ENCODE measurements around the gene LHFPL2. TPM values are rescaled to one million over a fixed set of nuclear protein-coding genes. Genes with fewer than 3 reads are reported as not detected.

LHFPL2 gene
- total RNA-seq, 1 donor from 2014 or later = 47.6 TPM

GRCh38 chr5:78659714-78660113, 11.1 kb upstream of the LHFPL2 start:
- H3K4me3 Mint-ChIP-seq (ENCODE audit: unreplicated experiment) = no peak overlapping the region
- H3K36me3 Mint-ChIP-seq (ENCODE audit: low read depth, unreplicated experiment) = no peaks in the 10 kb centered on the region
- no peak overlapping the region for H3K27ac Mint-ChIP-seq (ENCODE audit: unreplicated experiment)
- no peak for TF ChIP-seq CTCF (IDR thresholded peaks at IDR 0.05; ENCODE audit: unreplicated experiment)
- no peaks in the 10 kb centered on the region for H3K27me3 Mint-ChIP-seq (ENCODE audit: unreplicated experiment)
- no peak for DNase-seq (ENCODE audit: low spot score)
- H3K4me1 Mint-ChIP-seq (ENCODE audit: unreplicated experiment) = no peaks in the 10 kb centered on the region
- H3K9me3 Mint-ChIP-seq (ENCODE audit: unreplicated experiment) = no peaks in the 10 kb centered on the region

DNA sequence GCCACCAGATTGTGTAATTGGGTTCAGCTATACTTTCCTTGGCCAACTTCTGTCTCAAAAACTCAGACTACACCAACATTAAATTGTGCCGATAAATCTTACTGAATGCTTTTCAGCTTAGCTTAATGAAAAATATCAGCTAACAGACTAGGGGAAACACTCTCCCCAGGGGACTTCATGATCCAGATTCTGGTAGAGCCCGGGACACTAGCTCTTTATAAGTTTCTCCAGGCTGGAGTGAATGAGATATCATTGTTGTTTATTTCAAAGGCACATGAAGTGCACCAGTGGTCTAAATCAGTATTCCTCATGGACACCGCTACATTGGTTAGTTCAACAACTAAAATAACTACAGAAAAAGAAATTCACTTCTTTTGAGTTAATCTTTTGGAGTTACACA, 10.5 kb upstream of the LHFPL2 start:
- no peaks in the 10 kb centered on the region for H3K4me1 Mint-ChIP-seq (ENCODE audit: unreplicated experiment)
- no peak overlapping the region for H3K27ac Mint-ChIP-seq (ENCODE audit: unreplicated experiment)
- no peaks in the 10 kb centered on the region for H3K27me3 Mint-ChIP-seq (ENCODE audit: unreplicated experiment)
- H3K36me3 Mint-ChIP-seq (ENCODE audit: low read depth, unreplicated experiment) = no peaks in the 10 kb centered on the region
- no peak for TF ChIP-seq CTCF (IDR thresholded peaks at IDR 0.05; ENCODE audit: unreplicated experiment)
- no peak for DNase-seq (ENCODE audit: low spot score)
- no peak overlapping the region for H3K4me3 Mint-ChIP-seq (ENCODE audit: unreplicated experiment)
- no peaks in the 10 kb centered on the region for H3K9me3 Mint-ChIP-seq (ENCODE audit: unreplicated experiment)

DNA sequence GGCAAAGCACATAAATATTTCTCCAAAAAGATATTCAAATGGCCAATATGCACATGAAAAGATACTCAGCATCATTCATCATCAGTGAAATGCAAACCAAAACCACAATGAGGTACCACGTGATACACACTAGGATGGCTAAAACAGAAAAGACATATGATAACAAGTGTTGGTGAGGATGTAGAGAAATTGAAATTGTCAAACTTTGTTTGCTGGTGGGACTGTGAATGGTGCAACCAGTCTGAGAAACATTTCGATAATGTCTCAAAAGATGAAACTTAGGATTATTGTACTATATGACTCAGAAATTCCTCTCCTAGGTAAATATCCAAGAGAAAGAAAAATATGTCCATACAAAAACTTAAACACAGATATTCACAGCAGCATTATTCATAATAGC, 8.6 kb upstream of the LHFPL2 start:
- Mint-ChIP-seq H3K27ac (ENCODE audit: unreplicated experiment) (no peak overlapping the region), H3K27me3 (ENCODE audit: unreplicated experiment) (no peaks in the 10 kb centered on the region), H3K36me3 (ENCODE audit: low read depth, unreplicated experiment) (no peaks in the 10 kb centered on the region), H3K9me3 (ENCODE audit: unreplicated experiment) (no peaks in the 10 kb centered on the region), H3K4me1 (ENCODE audit: unreplicated experiment) (peaks cover 8% of the 10 kb centered on the region), H3K4me3 (ENCODE audit: unreplicated experiment) (no peak overlapping the region)
- DNase-seq (ENCODE audit: low spot score) = no peak
- TF ChIP-seq CTCF (IDR thresholded peaks at IDR 0.05; ENCODE audit: unreplicated experiment) = no peak

DNA sequence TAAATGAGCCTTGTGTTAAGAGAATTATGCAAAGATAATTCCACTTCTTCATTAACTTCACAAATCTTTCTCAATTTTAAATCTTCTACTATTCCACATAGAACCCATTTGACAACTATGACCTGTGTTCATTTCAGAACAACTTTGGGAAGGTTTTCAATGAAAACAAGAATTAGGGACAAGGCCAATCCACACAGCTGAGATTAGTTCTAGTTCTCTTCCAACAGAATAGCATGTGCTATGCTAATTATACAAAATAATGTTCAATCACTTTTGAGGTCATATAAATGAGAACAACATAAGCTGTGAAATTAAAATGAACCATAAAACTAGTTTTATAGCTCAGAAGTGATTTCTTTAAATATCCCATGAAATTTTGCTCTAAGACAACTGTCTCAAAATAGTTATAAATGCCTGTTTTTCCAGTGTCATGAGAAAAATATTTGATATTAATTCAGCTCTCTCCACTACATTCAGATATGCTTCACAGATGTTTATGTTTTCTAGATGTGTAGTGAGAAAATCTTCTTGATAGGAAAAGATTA, 7.2 kb upstream of the LHFPL2 start:
- TF ChIP-seq CTCF (IDR thresholded peaks at IDR 0.05; ENCODE audit: unreplicated experiment) = no peak
- H3K4me3 Mint-ChIP-seq (ENCODE audit: unreplicated experiment) = no peak overlapping the region
- H3K27me3 Mint-ChIP-seq (ENCODE audit: unreplicated experiment) = no peaks in the 10 kb centered on the region

DNA sequence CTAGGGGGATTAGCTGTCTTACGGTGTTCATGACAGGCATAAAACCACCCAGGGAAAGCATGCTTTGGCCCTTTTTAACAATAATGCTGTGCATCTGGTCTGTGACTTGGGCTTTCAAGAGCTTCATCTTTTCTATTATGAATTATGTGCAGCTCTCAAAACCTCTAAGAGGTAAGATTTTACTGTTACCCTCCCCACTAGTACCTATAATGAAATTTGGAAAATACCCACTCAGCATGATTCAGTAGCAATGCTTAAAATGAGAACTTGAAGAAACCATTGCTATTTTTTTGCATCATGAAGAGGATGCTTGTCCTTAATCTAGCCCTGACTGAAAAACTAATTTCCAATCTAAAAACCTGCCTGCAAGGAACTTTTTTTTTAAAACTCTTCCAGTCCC, 5.8 kb upstream of the LHFPL2 start:
- no peak for TF ChIP-seq CTCF (IDR thresholded peaks at IDR 0.05; ENCODE audit: unreplicated experiment)
- no peak overlapping the region for H3K27ac Mint-ChIP-seq (ENCODE audit: unreplicated experiment)
- H3K36me3 Mint-ChIP-seq (ENCODE audit: low read depth, unreplicated experiment) = peaks cover 4% of the 10 kb centered on the region
- H3K4me3 Mint-ChIP-seq (ENCODE audit: unreplicated experiment) = no peak overlapping the region
- no peaks in the 10 kb centered on the region for H3K9me3 Mint-ChIP-seq (ENCODE audit: unreplicated experiment)
- peaks cover 6% of the 10 kb centered on the region for H3K27me3 Mint-ChIP-seq (ENCODE audit: unreplicated experiment)
- H3K4me1 Mint-ChIP-seq (ENCODE audit: unreplicated experiment) = peaks cover 17% of the 10 kb centered on the region
- no peak for DNase-seq (ENCODE audit: low spot score)

More for the DNA sequence above, 7.2 kb upstream of the LHFPL2 start:
- H3K36me3 Mint-ChIP-seq (ENCODE audit: low read depth, unreplicated experiment) = no peaks in the 10 kb centered on the region
- H3K4me1 Mint-ChIP-seq (ENCODE audit: unreplicated experiment) = peaks cover 8% of the 10 kb centered on the region
- no peak for DNase-seq (ENCODE audit: low spot score)
- no peaks in the 10 kb centered on the region for H3K9me3 Mint-ChIP-seq (ENCODE audit: unreplicated experiment)
- H3K27ac Mint-ChIP-seq (ENCODE audit: unreplicated experiment) = no peak overlapping the region
